Calu3 (cell line): ENCODE results near the gene VNN1. TPM values are rescaled to one million over a fixed set of nuclear protein-coding genes. Genes with fewer than 3 reads are reported as not detected.

Experiments
- BruUV-seq: library from RNA; stranded (reverse); fragments of 400-500 nt; replicated peaks from 2 replicates; lab custom pipeline; 2021; lab: Mats Ljungman, UMichigan
- CTCF ChIA-PET: fragments of 300-600 bp; sonication (Branson Sonifier 250); formaldehyde crosslinking; loops from one replicate; lab custom pipeline; 2022; ENCODE audit warnings: antibody characterized with exemption; lab: Charles Lee
- DNase-seq: peaks from one replicate; pipeline ENCODE4 v3.0.0; 2022
- H3K27ac Mint-ChIP-seq: one replicate; pipeline ENCODE4 v1.8.0; 2022; ENCODE audit warnings: mixed read lengths; ENCODE audit not compliant: unreplicated experiment
- H3K27me3 Mint-ChIP-seq: one replicate; pipeline ENCODE4 v1.8.0; 2022; ENCODE audit warnings: mixed read lengths; ENCODE audit not compliant: unreplicated experiment
- H3K36me3 Mint-ChIP-seq: one replicate; pipeline ENCODE4 v1.8.0; 2022; ENCODE audit warnings: mild to moderate bottlenecking, moderate library complexity, mixed read lengths; ENCODE audit not compliant: insufficient read depth, unreplicated experiment
- H3K4me1 Mint-ChIP-seq: one replicate; pipeline ENCODE4 v1.8.0; 2022; ENCODE audit warnings: mild to moderate bottlenecking, low read depth, mixed read lengths; ENCODE audit not compliant: unreplicated experiment
- H3K4me3 Mint-ChIP-seq: one replicate; pipeline ENCODE4 v1.8.0; 2022; ENCODE audit warnings: mild to moderate bottlenecking, low read depth, moderate library complexity, mixed read lengths; ENCODE audit not compliant: unreplicated experiment
- H3K9me3 Mint-ChIP-seq: one replicate; pipeline ENCODE4 v1.8.0; 2022; ENCODE audit warnings: low read depth, mixed read lengths; ENCODE audit not compliant: unreplicated experiment
- intact Hi-C: fragments of 100-400 bp; cut with micrococcal nuclease; formaldehyde crosslinking; loops from one replicate; pipeline ENCODE4 v1.10.0; 2022; ENCODE audit not compliant: unreplicated experiment
- total RNA-seq: library from RNA; stranded (reverse); gene quantifications from 2 replicates; pipeline ENCODE4 v1.2.3, GENCODE V29; 2022
- TF ChIP-seq, protein P1 (sequence below): fragments of 200-600 bp; IDR thresholded peaks from one replicate; pipeline ENCODE4 v1.8.0; 2022; ENCODE audit warnings: antibody characterized with exemption; ENCODE audit not compliant: unreplicated experiment

VNN1 gene
- total RNA-seq, 1 experiment from 2014 or later, result 13.3 TPM

DNA sequence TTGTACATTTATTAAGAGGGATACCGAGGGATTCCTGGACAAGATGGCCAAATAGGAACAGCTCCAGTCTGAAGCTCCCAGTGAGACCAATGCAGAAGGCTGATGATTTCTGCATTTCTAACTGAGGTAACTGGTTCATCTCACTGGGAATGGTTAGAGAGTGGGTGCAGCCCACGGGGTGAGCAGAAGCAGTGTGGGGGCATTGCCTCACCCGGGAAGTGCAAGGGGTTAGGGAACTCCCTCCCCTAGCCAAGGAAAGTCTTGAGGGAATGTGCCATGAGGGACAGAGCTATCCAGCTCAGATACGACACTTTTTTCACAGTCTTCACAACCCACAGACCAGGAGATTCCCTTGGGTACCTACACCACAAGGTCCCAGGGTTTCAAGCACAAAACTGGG lies 79.1 kb downstream of the VNN1 start:
- BruUV-seq, result no TSS peak
- TF ChIP-seq, protein P1, sequence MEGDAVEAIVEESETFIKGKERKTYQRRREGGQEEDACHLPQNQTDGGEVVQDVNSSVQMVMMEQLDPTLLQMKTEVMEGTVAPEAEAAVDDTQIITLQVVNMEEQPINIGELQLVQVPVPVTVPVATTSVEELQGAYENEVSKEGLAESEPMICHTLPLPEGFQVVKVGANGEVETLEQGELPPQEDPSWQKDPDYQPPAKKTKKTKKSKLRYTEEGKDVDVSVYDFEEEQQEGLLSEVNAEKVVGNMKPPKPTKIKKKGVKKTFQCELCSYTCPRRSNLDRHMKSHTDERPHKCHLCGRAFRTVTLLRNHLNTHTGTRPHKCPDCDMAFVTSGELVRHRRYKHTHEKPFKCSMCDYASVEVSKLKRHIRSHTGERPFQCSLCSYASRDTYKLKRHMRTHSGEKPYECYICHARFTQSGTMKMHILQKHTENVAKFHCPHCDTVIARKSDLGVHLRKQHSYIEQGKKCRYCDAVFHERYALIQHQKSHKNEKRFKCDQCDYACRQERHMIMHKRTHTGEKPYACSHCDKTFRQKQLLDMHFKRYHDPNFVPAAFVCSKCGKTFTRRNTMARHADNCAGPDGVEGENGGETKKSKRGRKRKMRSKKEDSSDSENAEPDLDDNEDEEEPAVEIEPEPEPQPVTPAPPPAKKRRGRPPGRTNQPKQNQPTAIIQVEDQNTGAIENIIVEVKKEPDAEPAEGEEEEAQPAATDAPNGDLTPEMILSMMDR, result no peak
- peaks cover 8% of the 10 kb centered on the region for H3K4me1 Mint-ChIP-seq
- H3K4me3 Mint-ChIP-seq, result no peak overlapping the region
- H3K9me3 Mint-ChIP-seq, result peaks cover 13% of the 10 kb centered on the region
- no peak for DNase-seq
- H3K36me3 Mint-ChIP-seq, result no peaks in the 10 kb centered on the region
- intact Hi-C loops, result no loop called here
- H3K27ac Mint-ChIP-seq, result no peak overlapping the region
- no peaks in the 10 kb centered on the region for H3K27me3 Mint-ChIP-seq
- CTCF ChIA-PET, result no interaction called here

- DNase-seq, result no peak
- Mint-ChIP-seq H3K36me3 (no peaks in the 10 kb centered on the region), H3K4me1 (peaks cover 8% of the 10 kb centered on the region), H3K27me3 (no peaks in the 10 kb centered on the region), H3K9me3 (peaks cover 13% of the 10 kb centered on the region), H3K27ac (no peak overlapping the region), H3K4me3 (no peak overlapping the region)
- BruUV-seq, result no TSS peak
- intact Hi-C loops, result no loop called here
- CTCF ChIA-PET, result no interaction called here
- TF ChIP-seq, protein P1, result no peak
Observed at GRCh38 chr6:132633362-132633761, 80.5 kb downstream of the VNN1 start.

Other genes starting within 250 kb of the VNN1 start
- gene STX7, start 200.9 kb downstream of the VNN1 start, total RNA-seq, result 66.8 and 73.2 TPM in 2 replicates
- not detected in 2 replicates for gene TAAR9, start 175.8 kb downstream of the VNN1 start, total RNA-seq
- not detected in 2 replicates for gene TAAR8, start 161.4 kb downstream of the VNN1 start, total RNA-seq
- gene TAAR6, start 143.7 kb downstream of the VNN1 start, total RNA-seq, result not detected in 2 replicates
- gene TAAR5, start 124.3 kb downstream of the VNN1 start, total RNA-seq, result not detected in 2 replicates
- gene TAAR2, start 89.8 kb downstream of the VNN1 start, total RNA-seq, result not detected in 2 replicates
- not detected in 2 replicates for gene TAAR1, start 54.9 kb downstream of the VNN1 start, total RNA-seq
- gene VNN2, start 43.8 kb upstream of the VNN1 start, total RNA-seq, result 18.1 and 21.5 TPM in 2 replicates
- gene SLC18B1, start 84.6 kb upstream of the VNN1 start, total RNA-seq, result 23.9 and 25.9 TPM in 2 replicates
- 1,002 and 1,082 TPM in 2 replicates for gene RPS12, start 100.5 kb upstream of the VNN1 start, total RNA-seq